Epithelial cell of prostate (primary cell): Measurements from ENCODE around the gene SEPTIN3.

Experiments used
- DNase-seq: peaks from one replicate; pipeline ENCODE4 v3.0.0-alpha.2; 2011; ENCODE audit warnings: low read depth, low spot score
- H3K27ac ChIP-seq: fragments of 450-650 bp; 2 replicates; pipeline ENCODE4 v1.5.1; 2017; ENCODE audit warnings: mild to moderate bottlenecking

Gene SEPTIN3

GRCh38 chr22:42010778-42011177, 41.5 kb downstream of the SEPTIN3 start:
- H3K27ac ChIP-seq = no peak overlapping the region
- no peak for DNase-seq

DNA sequence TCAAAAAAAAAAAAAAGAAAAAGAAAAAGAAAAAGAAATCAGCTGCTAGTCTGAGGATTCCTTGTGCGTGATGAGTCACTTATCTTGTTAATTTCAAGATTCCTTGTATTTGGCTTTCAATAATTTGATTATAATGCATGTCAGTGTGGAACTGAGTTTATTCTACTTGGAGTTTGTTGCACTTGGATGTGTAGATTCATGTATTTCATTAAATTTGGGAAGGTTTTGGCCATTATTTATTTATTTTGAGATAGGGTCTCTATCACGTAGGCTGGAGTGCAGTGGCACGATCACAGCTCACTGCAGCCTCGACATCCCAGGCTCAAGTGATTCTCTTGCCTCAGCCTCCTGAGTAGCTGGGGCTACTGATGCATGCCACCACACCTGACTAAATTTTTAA, 44.1 kb downstream of the SEPTIN3 start:
- no peak overlapping the region for H3K27ac ChIP-seq
- DNase-seq = no peak

- H3K27ac ChIP-seq = no peak overlapping the region
- DNase-seq = no peak
These were observed 46.9 kb downstream of the SEPTIN3 start for GRCh38 chr22:42016111-42016510.

DNA sequence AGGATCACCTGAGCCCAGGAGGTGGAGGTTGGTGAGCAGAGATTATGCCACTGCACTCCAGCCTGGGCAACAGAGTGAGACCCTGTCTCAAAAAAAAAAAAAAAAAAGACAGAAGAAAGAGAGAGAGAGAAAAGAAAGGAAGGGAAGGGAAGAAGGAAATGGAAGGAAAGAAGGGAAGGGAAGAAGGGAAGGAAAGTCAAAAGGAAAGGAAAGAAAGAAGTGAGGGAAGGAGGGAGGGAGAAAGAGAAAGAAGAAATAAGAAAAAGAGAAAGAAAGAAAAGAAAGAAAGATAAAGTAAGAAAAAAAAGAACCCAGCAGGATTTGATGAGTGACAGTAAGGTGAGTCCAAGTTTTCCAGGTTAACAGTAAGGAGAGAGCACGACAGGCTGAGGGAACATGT, 49.0 kb downstream of the SEPTIN3 start:
- no peak overlapping the region for H3K27ac ChIP-seq
- no peak for DNase-seq
